ENCODE measurements around the gene POLR2F.

GRCh38 chr22:37985050-37985585 is 31.6 kb downstream of the POLR2F start:
- no peak for TF ChIP-seq CTCF (IDR thresholded peaks at IDR 0.05)
- no peak for TF ChIP-seq POLR2A (IDR thresholded peaks at IDR 0.05)
